Subcutaneous abdominal adipose tissue (tissue), 5 donors: ENCODE results near the gene RNF220.
A peak's percentile ranks its signal among the peaks of the same experiment; 100 is the strongest.

Experiments used
- H3K27ac ChIP-seq: one replicate; pipeline ENCODE4 v1.7.0; 2013; ENCODE audit warnings: low read depth, mild to moderate bottlenecking, inconsistent platforms, low read length, moderate library complexity
- H3K27me3 ChIP-seq, 5 donors: one replicate each; pipeline ENCODE4 v1.7.0; 2013; ENCODE audit warnings: low read length in 5 of 5, inconsistent platforms in 1 of 5; ENCODE audit not compliant: control insufficient read depth in 5 of 5, insufficient read depth in 4 of 5
- H3K36me3 ChIP-seq, 5 donors: one replicate each; pipeline ENCODE4 v1.7.0; 2013; ENCODE audit warnings: low read length in 5 of 5; ENCODE audit not compliant: control insufficient read depth in 5 of 5, insufficient read depth in 5 of 5
- H3K4me1 ChIP-seq, 5 donors: one replicate each; pipeline ENCODE4 v1.7.0; 2013; ENCODE audit warnings: low read length in 5 of 5, mild to moderate bottlenecking in 3 of 5, moderate library complexity in 1 of 5; ENCODE audit not compliant: control insufficient read depth in 5 of 5, insufficient read depth in 5 of 5
- H3K4me3 ChIP-seq, 5 donors: one replicate each; pipeline ENCODE4 v1.7.0; 2013; ENCODE audit warnings: low read length in 5 of 5, low read depth in 1 of 5
- H3K9ac ChIP-seq, 5 donors: one replicate each; pipeline ENCODE4 v1.7.0; 2013; ENCODE audit warnings: low read length in 5 of 5, mild to moderate bottlenecking in 4 of 5, moderate library complexity in 3 of 5
- H3K9me3 ChIP-seq, 5 donors: one replicate each; pipeline ENCODE4 v1.7.0; 2013; ENCODE audit warnings: low read length in 5 of 5; ENCODE audit not compliant: control insufficient read depth in 5 of 5
- donor health status: healthy.
- donor health status: healthy.
- donor health status: healthy.
- donor health status: healthy.
- donor health status: healthy.

Gene RNF220

DNA sequence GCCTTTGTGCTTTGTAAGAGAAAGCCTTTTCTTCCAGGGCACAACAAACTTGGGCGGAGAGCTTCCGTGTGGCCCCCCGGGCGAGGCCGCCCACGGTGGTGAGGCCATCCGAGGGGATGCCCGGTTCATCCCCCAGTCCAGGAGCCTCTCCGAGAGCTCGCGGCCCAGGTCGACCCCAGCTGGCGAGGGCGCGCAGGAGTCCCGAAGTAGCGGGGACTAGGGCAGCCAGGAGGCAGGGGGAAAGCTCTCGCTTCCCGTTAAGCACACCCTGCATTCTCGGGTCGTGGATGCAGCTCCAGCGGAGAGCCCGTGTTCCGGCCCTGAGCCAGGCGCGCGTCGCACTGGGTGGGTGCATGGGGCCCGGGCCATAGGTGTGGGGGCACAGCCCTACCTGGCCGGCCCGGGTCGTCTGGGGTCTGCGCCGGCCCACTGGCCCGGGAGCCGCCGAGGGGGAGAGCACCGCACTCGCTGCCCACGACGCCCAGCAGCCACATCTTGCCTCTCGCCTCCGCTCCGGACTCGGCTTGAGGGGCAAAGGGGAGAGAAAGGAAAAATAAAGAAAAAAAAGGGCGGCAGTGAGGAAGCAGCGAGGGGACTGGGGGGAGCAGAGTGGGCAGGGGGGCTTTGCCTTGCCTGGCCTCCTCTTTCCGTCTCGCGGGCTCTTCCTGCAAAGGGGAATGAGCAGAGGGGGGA lies 1.8 kb downstream of the RNF220 start:
- Histone ChIP-seq H3K4me3 (peak overlapping the region in 4 of 5 donors; percentile 2 to 73 (median 51)), H3K4me1 (peaks cover 2 to 44% (median 40%) of the 10 kb centered on the region in 5 donors), H3K27ac (no peak overlapping the region), H3K36me3 (no peaks in the 10 kb centered on the region), H3K27me3 (peaks cover 40 to 80% (median 64%) of the 10 kb centered on the region in 5 donors), H3K9ac (peak overlapping the region in 2 of 5 donors; percentile 11 to 25), H3K9me3 (no peaks in the 10 kb centered on the region)

DNA sequence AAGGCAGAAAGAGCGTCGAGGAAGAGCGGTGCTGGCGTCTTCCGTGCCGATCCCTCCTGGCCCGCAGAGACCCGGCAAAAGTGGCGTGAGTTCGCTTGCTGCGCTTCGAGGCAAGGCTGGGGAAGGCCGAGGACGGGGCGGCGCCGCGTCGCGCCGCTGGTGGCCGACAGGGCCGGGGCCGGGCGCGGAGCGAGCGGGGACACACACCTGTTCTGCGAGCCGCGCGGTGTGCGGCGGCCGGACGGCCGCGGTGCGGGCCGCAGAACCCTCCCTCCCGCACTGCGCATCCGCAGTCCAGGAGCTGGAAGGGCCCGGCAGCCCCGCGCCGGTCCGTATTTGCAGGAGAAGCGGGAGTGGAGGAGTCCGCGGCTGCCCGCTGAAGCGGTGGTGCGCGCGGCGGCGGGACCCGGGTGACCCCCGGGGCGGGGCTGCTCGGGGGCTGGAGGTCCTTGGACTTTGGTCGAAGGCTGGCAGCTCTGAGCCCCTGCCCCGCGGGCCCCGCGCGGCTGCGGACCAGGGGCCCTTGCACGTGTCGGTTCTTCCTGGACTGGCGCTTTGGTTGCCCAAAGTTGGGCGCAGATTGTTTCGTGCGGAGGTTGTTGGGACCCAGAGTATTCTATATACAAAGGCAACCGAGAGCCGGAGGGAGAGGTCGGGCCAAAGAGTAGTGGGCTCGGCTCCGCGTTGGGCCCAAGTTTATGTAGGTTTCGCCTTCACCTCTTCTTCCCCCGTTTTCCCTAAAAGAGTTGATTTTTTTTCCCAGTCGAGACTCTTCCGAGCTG lies 2.6 kb downstream of the RNF220 start:
- no peaks in the 10 kb centered on the region for H3K36me3 ChIP-seq
- peak overlapping the region in 1 of 5 donors; percentile 11 for H3K9ac ChIP-seq
- H3K4me3 ChIP-seq, result peak overlapping the region in 3 of 5 donors; percentile 44 to 73 (median 58)
- H3K27ac ChIP-seq, result no peak overlapping the region
- peaks cover 2 to 45% (median 41%) of the 10 kb centered on the region in 5 donors for H3K4me1 ChIP-seq
- no peaks in the 10 kb centered on the region for H3K9me3 ChIP-seq
- H3K27me3 ChIP-seq, result peaks cover 47 to 86% (median 68%) of the 10 kb centered on the region in 5 donors

DNA sequence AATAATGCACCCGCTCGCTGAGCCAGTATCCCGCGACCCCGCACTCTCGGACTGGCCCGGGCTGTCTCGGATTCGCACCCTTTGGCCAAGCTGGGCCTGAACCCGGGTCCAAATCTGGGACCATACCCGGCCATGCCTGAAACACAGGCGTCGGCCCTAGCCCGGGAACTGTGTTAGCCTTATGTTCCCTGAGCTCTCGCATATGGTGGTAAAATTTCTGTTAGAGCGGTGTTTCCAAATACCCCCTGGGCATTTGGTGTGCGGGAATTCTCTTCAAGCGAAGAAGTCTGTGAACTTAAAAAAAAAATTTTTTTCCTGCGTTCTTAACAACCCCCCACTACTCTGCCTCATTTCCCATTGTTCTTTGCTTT lies 3.1 kb downstream of the RNF220 start:
- peaks cover 53 to 87% (median 69%) of the 10 kb centered on the region in 5 donors for H3K27me3 ChIP-seq

DNA sequence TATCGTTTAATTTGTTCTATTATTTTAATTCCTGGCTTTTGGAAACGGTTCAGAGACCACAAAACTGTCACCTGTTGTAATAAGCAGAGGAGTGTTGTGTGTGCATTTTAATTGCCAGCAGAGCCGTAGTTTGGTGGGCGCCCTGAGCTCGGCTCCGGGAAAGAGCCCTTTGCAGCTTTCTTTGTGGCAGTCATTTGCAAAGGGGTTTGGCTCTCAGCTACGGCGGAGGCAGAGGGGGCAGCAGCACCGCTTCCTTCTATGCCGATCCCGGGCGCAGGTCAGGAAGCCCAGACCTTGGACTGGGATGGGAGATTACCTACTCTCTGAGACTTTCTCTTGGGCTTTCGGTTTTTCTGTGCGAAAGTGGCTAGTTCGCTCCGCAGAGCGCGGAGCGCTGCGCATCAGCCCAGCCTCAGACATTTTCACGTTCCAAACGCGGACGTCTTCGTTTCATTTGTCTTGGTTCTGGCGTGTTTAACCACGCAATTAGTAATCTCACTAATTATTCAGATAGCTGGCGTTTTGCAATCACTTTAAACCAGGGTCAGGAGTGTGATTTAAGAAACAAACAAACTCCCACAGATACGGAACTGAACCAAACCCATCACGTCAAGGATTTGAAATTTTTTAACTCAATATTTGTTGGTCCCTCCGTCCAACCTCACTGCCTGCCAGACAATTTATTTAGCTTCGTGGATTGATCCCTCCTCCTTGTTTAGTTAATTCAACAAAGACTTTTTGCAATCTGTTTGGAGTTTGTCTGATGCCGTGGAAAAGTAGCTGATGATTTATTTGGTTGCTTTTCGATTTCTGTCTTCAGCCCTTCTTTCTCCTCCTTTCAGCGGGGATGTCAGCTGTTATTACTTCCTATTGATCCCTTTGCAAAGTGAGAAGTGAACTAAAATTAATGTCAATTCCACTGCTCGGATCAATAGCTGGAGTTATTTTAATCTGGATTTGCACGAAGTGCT lies 3.9 kb downstream of the RNF220 start:
- H3K36me3 ChIP-seq, result no peaks in the 10 kb centered on the region
- H3K27ac ChIP-seq, result no peak overlapping the region
- H3K27me3 ChIP-seq, result peaks cover 59 to 93% (median 74%) of the 10 kb centered on the region in 5 donors
- H3K9me3 ChIP-seq, result no peaks in the 10 kb centered on the region
- H3K4me1 ChIP-seq, result peaks cover 2 to 45% (median 41%) of the 10 kb centered on the region in 5 donors
- peak overlapping the region in 4 of 5 donors; percentile 44 to 53 (median 50) for H3K4me3 ChIP-seq
- H3K9ac ChIP-seq, result peak overlapping the region in 1 of 5 donors; percentile 21

More for the DNA sequence above, 3.1 kb downstream of the RNF220 start:
- Histone ChIP-seq H3K36me3 (no peaks in the 10 kb centered on the region), H3K9me3 (no peaks in the 10 kb centered on the region), H3K27ac (no peak overlapping the region), H3K4me1 (peaks cover 2 to 45% (median 41%) of the 10 kb centered on the region in 5 donors), H3K9ac (no peak overlapping the region), H3K4me3 (peak overlapping the region in 1 of 5 donors; percentile 44)

- H3K9ac ChIP-seq, result no peak overlapping the region
- peaks cover 63 to 94% (median 78%) of the 10 kb centered on the region in 5 donors for H3K27me3 ChIP-seq
- H3K4me1 ChIP-seq, result peaks cover 2 to 45% (median 39%) of the 10 kb centered on the region in 5 donors
- H3K36me3 ChIP-seq, result no peaks in the 10 kb centered on the region
- no peak overlapping the region for H3K27ac ChIP-seq
- H3K9me3 ChIP-seq, result no peaks in the 10 kb centered on the region
- H3K4me3 ChIP-seq, result no peak overlapping the region
Observed at GRCh38 chr1:44409757-44410156, 4.7 kb downstream of the RNF220 start.

- peaks cover 65 to 95% (median 86%) of the 10 kb centered on the region in 5 donors for H3K27me3 ChIP-seq
- no peak overlapping the region for H3K9ac ChIP-seq
- no peak overlapping the region for H3K4me3 ChIP-seq
- peaks cover 0 to 26% (median 20%) of the 10 kb centered on the region in 5 donors for H3K4me1 ChIP-seq
- H3K36me3 ChIP-seq, result no peaks in the 10 kb centered on the region
- H3K27ac ChIP-seq, result no peak overlapping the region
- H3K9me3 ChIP-seq, result no peaks in the 10 kb centered on the region
Observed at GRCh38 chr1:44411861-44412260, 6.8 kb downstream of the RNF220 start.

DNA sequence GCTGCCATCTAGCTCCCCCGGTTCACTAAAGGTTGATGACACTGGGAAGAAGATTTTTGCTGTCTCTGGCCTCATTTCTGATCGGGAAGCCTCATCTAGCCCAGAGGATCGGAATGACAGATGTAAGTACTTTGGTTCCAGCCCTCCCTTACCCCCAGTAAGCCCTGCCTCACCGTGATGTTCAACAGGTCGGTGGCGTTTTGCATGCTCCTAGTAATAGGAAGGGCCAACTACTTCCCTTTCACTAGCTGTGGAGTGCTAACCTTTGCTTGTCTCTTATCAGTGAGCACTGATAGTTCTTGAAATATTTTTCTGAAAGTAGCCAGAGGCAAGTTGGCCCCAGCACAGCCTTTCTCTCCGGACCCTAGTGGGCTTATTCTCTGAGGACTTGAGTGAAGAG lies 7.5 kb downstream of the RNF220 start:
- H3K36me3 ChIP-seq, result no peaks in the 10 kb centered on the region
- peaks cover 69 to 95% (median 84%) of the 10 kb centered on the region in 5 donors for H3K27me3 ChIP-seq
- H3K4me1 ChIP-seq, result peaks cover 3 to 24% (median 21%) of the 10 kb centered on the region in 5 donors
- H3K4me3 ChIP-seq, result no peak overlapping the region
- no peak overlapping the region for H3K9ac ChIP-seq
- no peak overlapping the region for H3K27ac ChIP-seq
- H3K9me3 ChIP-seq, result no peaks in the 10 kb centered on the region

DNA sequence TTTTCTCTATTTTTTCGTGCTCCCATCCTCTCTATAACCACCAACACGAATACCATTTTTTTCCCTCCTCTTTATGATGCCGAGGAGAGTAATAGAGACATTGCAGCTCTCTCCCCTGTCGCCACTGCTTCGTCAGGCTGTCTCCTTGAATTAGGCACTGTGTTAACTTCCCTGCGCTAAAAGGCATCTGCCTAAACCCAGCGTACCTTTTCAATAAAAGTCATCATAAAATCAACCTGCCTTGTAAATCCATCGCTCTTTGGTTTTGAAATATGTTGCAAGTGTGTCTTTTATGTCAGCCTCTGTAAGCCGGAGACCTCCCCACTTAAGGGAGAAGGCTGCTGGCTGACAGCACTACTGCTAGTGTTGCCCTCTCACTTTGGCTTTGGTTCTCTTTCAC lies 8.7 kb downstream of the RNF220 start:
- Histone ChIP-seq H3K27ac (no peak overlapping the region), H3K4me1 (peaks cover 3 to 23% (median 18%) of the 10 kb centered on the region in 5 donors), H3K36me3 (no peaks in the 10 kb centered on the region), H3K9ac (no peak overlapping the region), H3K4me3 (no peak overlapping the region), H3K27me3 (peaks cover 61 to 90% (median 79%) of the 10 kb centered on the region in 5 donors), H3K9me3 (no peaks in the 10 kb centered on the region)

DNA sequence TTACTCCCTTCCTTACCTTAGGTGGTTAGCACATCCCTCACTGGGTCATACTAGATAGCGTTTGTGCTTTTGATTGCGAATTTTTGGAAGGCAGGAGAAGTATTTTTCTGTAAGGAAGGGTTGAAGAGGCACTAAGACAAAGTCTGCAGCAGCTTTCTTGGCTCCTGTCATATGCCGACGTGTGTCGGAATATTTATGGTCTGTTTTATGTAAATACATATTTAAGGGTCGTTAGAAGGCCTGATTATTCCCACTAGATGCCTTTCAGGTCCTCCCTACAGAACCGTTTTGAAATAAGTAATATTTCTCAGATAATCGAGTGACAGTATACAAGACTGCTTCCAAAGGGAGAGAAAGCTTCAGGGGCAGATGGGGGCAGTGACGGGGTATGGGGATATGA lies 10.0 kb downstream of the RNF220 start:
- Histone ChIP-seq H3K9ac (no peak overlapping the region), H3K9me3 (no peaks in the 10 kb centered on the region), H3K27ac (no peak overlapping the region), H3K27me3 (peaks cover 52 to 85% (median 70%) of the 10 kb centered on the region in 5 donors), H3K36me3 (no peaks in the 10 kb centered on the region), H3K4me3 (no peak overlapping the region), H3K4me1 (peaks cover 3 to 23% (median 16%) of the 10 kb centered on the region in 5 donors)
